GM21576 (cell line): ENCODE results near the gene AKAP10.
"Not testable (repeated sequence)": the region's sequence is repeated elsewhere in the genome, so short reads cannot be mapped to it uniquely, and the experiment has no call there.

Experiments used
- ATAC-seq: cut with Tn5 transposase; IDR thresholded peaks from one replicate; pipeline ENCODE4 v1.9.1; 2021; ENCODE audit warnings: mild to moderate bottlenecking, moderate library complexity; ENCODE audit not compliant: unreplicated experiment

Gene AKAP10

GRCh38 chr17:19933628-19934027 is 44.0 kb downstream of the AKAP10 start:
- no peak for ATAC-seq

- no peak for ATAC-seq
Measured at GRCh38 chr17:19933221-19933620, 44.4 kb downstream of the AKAP10 start.

- ATAC-seq, result no peak
Measured at GRCh38 chr17:19928299-19928698, 49.3 kb downstream of the AKAP10 start.

- ATAC-seq, result no peak
Measured at GRCh38 chr17:19915245-19915978, 62.2 kb downstream of the AKAP10 start.

GRCh38 chr17:19911033-19911432 is 66.6 kb downstream of the AKAP10 start:
- no peak for ATAC-seq

- no peak for ATAC-seq
Measured at GRCh38 chr17:19909139-19909538, 68.5 kb downstream of the AKAP10 start.

GRCh38 chr17:19905502-19905901 is 72.1 kb downstream of the AKAP10 start:
- no peak for ATAC-seq

- no peak for ATAC-seq
Measured at GRCh38 chr17:19904924-19905323, 72.7 kb downstream of the AKAP10 start.

GRCh38 chr17:19904412-19904811 is 73.2 kb downstream of the AKAP10 start:
- no peak for ATAC-seq

GRCh38 chr17:19900809-19901208 is 76.8 kb downstream of the AKAP10 start:
- no peak for ATAC-seq

- ATAC-seq, result no peak
Measured at GRCh38 chr17:19897903-19898302, 79.7 kb downstream of the AKAP10 start.

GRCh38 chr17:19897090-19897837 is 80.4 kb downstream of the AKAP10 start:
- no peak for ATAC-seq

- no peak for ATAC-seq
Measured at GRCh38 chr17:19896679-19897078, 80.9 kb downstream of the AKAP10 start.

- ATAC-seq, result not testable (repeated sequence)
Measured at GRCh38 chr17:19890554-19890953, 87.1 kb downstream of the AKAP10 start.

- ATAC-seq, result not testable (repeated sequence)
Measured at GRCh38 chr17:19890001-19890400, 87.6 kb downstream of the AKAP10 start.

- ATAC-seq, result no peak
Measured at GRCh38 chr17:19886116-19886515, 91.5 kb downstream of the AKAP10 start.

- ATAC-seq, result no peak
Measured at GRCh38 chr17:19883537-19884215, 94.0 kb downstream of the AKAP10 start.

- no peak for ATAC-seq
Measured at GRCh38 chr17:19880393-19880792, 97.2 kb downstream of the AKAP10 start.

GRCh38 chr17:19877364-19877945 is 100.2 kb downstream of the AKAP10 start:
- ATAC-seq, result no peak

GRCh38 chr17:19876529-19877161 is 101.0 kb downstream of the AKAP10 start:
- ATAC-seq, result no peak

GRCh38 chr17:19874256-19874655 is 103.4 kb downstream of the AKAP10 start:
- no peak for ATAC-seq
